ENCODE data around the gene OPN1LW. TPM values are rescaled to one million over a fixed set of nuclear protein-coding genes. Genes with fewer than 3 reads are reported as not detected.

OPN1LW gene
- total and polyA plus RNA-seq, 2 donors (not counting 1 experiment from before 2014, with no cell fraction given) = not detected

DNA sequence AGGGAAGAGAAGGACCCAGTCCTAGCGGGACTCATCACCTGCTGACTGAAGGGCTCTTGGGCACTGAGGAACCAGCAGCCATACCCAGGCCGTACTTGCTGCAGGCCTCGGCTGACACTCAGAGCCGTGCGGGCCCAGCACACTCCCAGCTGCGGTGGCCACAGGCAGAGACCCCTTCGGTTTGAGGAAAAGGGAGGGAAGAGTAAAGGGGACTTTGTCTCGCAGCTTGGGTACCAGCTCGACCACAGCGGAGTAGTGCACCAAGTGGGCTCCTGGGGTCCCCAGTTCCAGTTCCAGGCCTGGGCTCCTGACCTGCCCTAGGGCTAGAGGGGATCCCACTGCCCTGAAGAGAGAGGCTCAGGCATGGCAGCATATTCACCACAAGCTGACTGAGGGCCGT is 17.9 kb upstream of the OPN1LW start:
- Histone ChIP-seq H3K36me3 (replicated peaks in 1 of 2; ENCODE audit: control extremely low read depth in 1 of 2, control insufficient read depth in 1 of 2, extremely low read depth in 1 of 2, insufficient read depth in 2 of 2, low read length in 1 of 2) (no peaks in the 10 kb centered on the region), H3K27me3 (replicated peaks in 1 of 4; ENCODE audit: control extremely low read depth in 1 of 4, control insufficient read depth in 3 of 4, insufficient read depth in 4 of 4, low read length in 3 of 4) (no peaks in the 10 kb centered on the region), H3K9me3 (ENCODE audit: control extremely low read depth in 1 of 3, control insufficient read depth in 2 of 3, insufficient read depth in 1 of 3, low read length in 2 of 3) (no peaks in the 10 kb centered on the region), H2AFZ (ENCODE audit: insufficient read depth, low read depth, low read length, poor library complexity, severe bottlenecking) (no peak overlapping the region), H3K4me1 (ENCODE audit: control insufficient read depth in 2 of 2, insufficient read depth in 2 of 2, low read length in 2 of 2) (peaks cover 3 to 23% of the 10 kb centered on the region in 2 donors), H3K4me2 (replicated peaks; ENCODE audit: low read depth, low read length, poor library complexity, severe bottlenecking) (no peak overlapping the region), H3K9ac (ENCODE audit: low read length) (no peak overlapping the region), H3K4me3 (ENCODE audit: control extremely low read depth in 1 of 5, extremely low read depth in 1 of 5, insufficient read depth in 1 of 5, low read depth in 2 of 5, low read length in 4 of 5) (no peak overlapping the region), H3K79me2 (ENCODE audit: control insufficient read depth, insufficient read depth, low read length) (no peaks in the 10 kb centered on the region), H3K27ac (ENCODE audit: low read length in 2 of 2) (no peak overlapping the region), H4K20me1 (ENCODE audit: control insufficient read depth, insufficient read depth, low read length, poor library complexity, severe bottlenecking) (no peaks in the 10 kb centered on the region)
- CTCF ChIA-PET = interaction anchor here (1.0 kb wide), 1 partner anchor 208 kb away, joined by 3 read pairs; no protein-coding TSS in a partner anchor
- DNase-seq (no peak), ATAC-seq (ENCODE audit: low read depth) (no peak)
- intact Hi-C loops (cut with micrococcal nuclease) = no loop called here
- POLR2A ChIA-PET = no interaction called here
- Mint-ChIP-seq H3K27ac (no peak overlapping the region), H3K4me3 (no peak overlapping the region), H3K27me3 (no peaks in the 10 kb centered on the region), H3K9me3 (ENCODE audit: insufficient read depth) (no peaks in the 10 kb centered on the region), H3K4me1 (peaks cover 10% of the 10 kb centered on the region)
- WGBS (ENCODE audit: insufficient coverage) = 100% methylated on average over 5 of the region's 11 CpGs
- no peak for TF ChIP-seq EZH2 (IDR thresholded peaks at IDR 0.05; ENCODE audit: borderline replicate concordance, insufficient read depth, low read depth, low read length, poor library complexity, severe bottlenecking)
- TF ChIP-seq, protein P1, sequence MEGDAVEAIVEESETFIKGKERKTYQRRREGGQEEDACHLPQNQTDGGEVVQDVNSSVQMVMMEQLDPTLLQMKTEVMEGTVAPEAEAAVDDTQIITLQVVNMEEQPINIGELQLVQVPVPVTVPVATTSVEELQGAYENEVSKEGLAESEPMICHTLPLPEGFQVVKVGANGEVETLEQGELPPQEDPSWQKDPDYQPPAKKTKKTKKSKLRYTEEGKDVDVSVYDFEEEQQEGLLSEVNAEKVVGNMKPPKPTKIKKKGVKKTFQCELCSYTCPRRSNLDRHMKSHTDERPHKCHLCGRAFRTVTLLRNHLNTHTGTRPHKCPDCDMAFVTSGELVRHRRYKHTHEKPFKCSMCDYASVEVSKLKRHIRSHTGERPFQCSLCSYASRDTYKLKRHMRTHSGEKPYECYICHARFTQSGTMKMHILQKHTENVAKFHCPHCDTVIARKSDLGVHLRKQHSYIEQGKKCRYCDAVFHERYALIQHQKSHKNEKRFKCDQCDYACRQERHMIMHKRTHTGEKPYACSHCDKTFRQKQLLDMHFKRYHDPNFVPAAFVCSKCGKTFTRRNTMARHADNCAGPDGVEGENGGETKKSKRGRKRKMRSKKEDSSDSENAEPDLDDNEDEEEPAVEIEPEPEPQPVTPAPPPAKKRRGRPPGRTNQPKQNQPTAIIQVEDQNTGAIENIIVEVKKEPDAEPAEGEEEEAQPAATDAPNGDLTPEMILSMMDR (IDR thresholded peaks at IDR 0.05) = no peak

DNA sequence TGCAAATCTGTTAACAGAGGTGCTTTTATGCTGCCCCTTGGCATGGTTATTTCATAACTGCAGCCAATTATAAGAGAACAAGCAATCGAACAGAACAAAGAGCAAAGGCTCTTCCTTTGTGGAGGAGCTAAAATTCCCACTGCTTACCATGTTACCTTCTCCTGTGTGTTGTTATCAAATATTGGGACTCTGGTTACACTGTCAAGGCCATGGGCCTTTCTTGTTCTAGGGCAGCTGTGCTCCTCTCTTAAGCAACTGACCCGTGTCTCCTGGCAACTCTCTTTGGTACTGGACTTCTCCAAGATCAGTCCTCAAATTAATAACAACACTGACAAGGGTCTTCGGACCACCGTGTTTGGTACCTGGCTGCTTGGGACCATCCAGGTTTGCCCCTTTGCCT is 12.1 kb upstream of the OPN1LW start:
- Histone ChIP-seq H3K9me3 (ENCODE audit: control extremely low read depth in 1 of 3, control insufficient read depth in 2 of 3, insufficient read depth in 1 of 3, low read length in 2 of 3) (no peaks in the 10 kb centered on the region), H3K79me2 (ENCODE audit: control insufficient read depth, insufficient read depth, low read length) (no peaks in the 10 kb centered on the region), H3K4me3 (ENCODE audit: control extremely low read depth in 1 of 5, extremely low read depth in 1 of 5, insufficient read depth in 1 of 5, low read depth in 2 of 5, low read length in 4 of 5) (no peak overlapping the region), H3K9ac (ENCODE audit: low read length) (no peak overlapping the region), H3K27ac (ENCODE audit: low read length in 2 of 2) (no peak overlapping the region), H3K36me3 (replicated peaks in 1 of 2; ENCODE audit: control extremely low read depth in 1 of 2, control insufficient read depth in 1 of 2, extremely low read depth in 1 of 2, insufficient read depth in 2 of 2, low read length in 1 of 2) (no peaks in the 10 kb centered on the region), H3K27me3 (replicated peaks in 1 of 4; ENCODE audit: control extremely low read depth in 1 of 4, control insufficient read depth in 3 of 4, insufficient read depth in 4 of 4, low read length in 3 of 4) (no peaks in the 10 kb centered on the region), H3K4me2 (replicated peaks; ENCODE audit: low read depth, low read length, poor library complexity, severe bottlenecking) (no peak overlapping the region), H3K4me1 (ENCODE audit: control insufficient read depth in 2 of 2, insufficient read depth in 2 of 2, low read length in 2 of 2) (peaks cover 10 to 16% of the 10 kb centered on the region in 2 donors), H2AFZ (ENCODE audit: insufficient read depth, low read depth, low read length, poor library complexity, severe bottlenecking) (no peak overlapping the region), H4K20me1 (ENCODE audit: control insufficient read depth, insufficient read depth, low read length, poor library complexity, severe bottlenecking) (no peaks in the 10 kb centered on the region)
- H3K27me3 Mint-ChIP-seq = no peaks in the 10 kb centered on the region
- CTCF ChIA-PET = no interaction called here
- H3K27ac Mint-ChIP-seq = no peak overlapping the region
- ATAC-seq (ENCODE audit: low read depth) (no peak), DNase-seq (no peak)
- no peak overlapping the region for H3K4me3 Mint-ChIP-seq
- 86% methylated on average over 1 of the region's 4 CpGs for WGBS (ENCODE audit: insufficient coverage)
- intact Hi-C loops (cut with micrococcal nuclease) = no loop called here
- POLR2A ChIA-PET = no interaction called here
- TF ChIP-seq, protein P1 (IDR thresholded peaks at IDR 0.05) = no peak
- TF ChIP-seq EZH2 (IDR thresholded peaks at IDR 0.05; ENCODE audit: borderline replicate concordance, insufficient read depth, low read depth, low read length, poor library complexity, severe bottlenecking) = no peak
- H3K4me1 Mint-ChIP-seq = peaks cover 13% of the 10 kb centered on the region
- H3K9me3 Mint-ChIP-seq (ENCODE audit: insufficient read depth) = no peaks in the 10 kb centered on the region

Measured in B cell (primary cell).